Measurements from ENCODE around the gene TXLNA. TPM values are rescaled to one million over a fixed set of nuclear protein-coding genes. Genes with fewer than 3 reads are reported as not detected.

TXLNA gene
- total RNA-seq, 2 donors from 2014 or later, result 68.4 to 102 TPM

GRCh38 chr1:32195972-32196823 lies 16.7 kb downstream of the TXLNA start:
- peaks cover 25% of the 10 kb centered on the region for H3K4me1 Mint-ChIP-seq
- H3K9me3 Mint-ChIP-seq, result no peaks in the 10 kb centered on the region
- H3K36me3 Mint-ChIP-seq (ENCODE audit: low read depth), result peaks cover 72% of the 10 kb centered on the region
- no peak for ATAC-seq (replicated peaks)
- peak overlapping the region; percentile 26 for H3K4me3 Mint-ChIP-seq
- H3K27ac Mint-ChIP-seq, result peak overlapping the region; percentile 28
- H3K27me3 Mint-ChIP-seq, result no peaks in the 10 kb centered on the region

GRCh38 chr1:32197074-32197473 lies 17.6 kb downstream of the TXLNA start:
- no peak for ATAC-seq (replicated peaks)
- Mint-ChIP-seq H3K4me1 (peaks cover 34% of the 10 kb centered on the region), H3K27ac (peak overlapping the region; percentile 28), H3K4me3 (no peak overlapping the region), H3K36me3 (ENCODE audit: low read depth) (peaks cover 64% of the 10 kb centered on the region), H3K27me3 (no peaks in the 10 kb centered on the region), H3K9me3 (no peaks in the 10 kb centered on the region)

- H3K27ac Mint-ChIP-seq, result peak overlapping the region; percentile 28
- peaks cover 56% of the 10 kb centered on the region for H3K36me3 Mint-ChIP-seq (ENCODE audit: low read depth)
- no peaks in the 10 kb centered on the region for H3K27me3 Mint-ChIP-seq
- no peak for ATAC-seq (replicated peaks)
- H3K4me3 Mint-ChIP-seq, result no peak overlapping the region
- peaks cover 32% of the 10 kb centered on the region for H3K4me1 Mint-ChIP-seq
- H3K9me3 Mint-ChIP-seq, result no peaks in the 10 kb centered on the region
Observed at GRCh38 chr1:32197837-32198236, 18.4 kb downstream of the TXLNA start.

- peak overlapping the region; percentile 2 for H3K4me3 Mint-ChIP-seq
- ATAC-seq (replicated peaks), result no peak
- no peaks in the 10 kb centered on the region for H3K27me3 Mint-ChIP-seq
- H3K9me3 Mint-ChIP-seq, result no peaks in the 10 kb centered on the region
- peaks cover 50% of the 10 kb centered on the region for H3K36me3 Mint-ChIP-seq (ENCODE audit: low read depth)
- H3K27ac Mint-ChIP-seq, result peak overlapping the region; percentile 13
- H3K4me1 Mint-ChIP-seq, result peaks cover 27% of the 10 kb centered on the region
Observed at GRCh38 chr1:32198237-32199042, 19.0 kb downstream of the TXLNA start.

GRCh38 chr1:32199043-32199716 lies 19.7 kb downstream of the TXLNA start:
- H3K27me3 Mint-ChIP-seq, result no peaks in the 10 kb centered on the region

GRCh38 chr1:32199717-32200072 lies 20.2 kb downstream of the TXLNA start:
- Mint-ChIP-seq H3K27ac (peak overlapping the region; percentile 42), H3K27me3 (no peaks in the 10 kb centered on the region), H3K4me3 (peak overlapping the region; percentile 81), H3K9me3 (no peaks in the 10 kb centered on the region), H3K36me3 (ENCODE audit: low read depth) (peaks cover 37% of the 10 kb centered on the region), H3K4me1 (peaks cover 21% of the 10 kb centered on the region)
- no peak for ATAC-seq (replicated peaks)

More at GRCh38 chr1:32199043-32199716, 19.7 kb downstream of the TXLNA start:
- H3K4me3 Mint-ChIP-seq, result peak overlapping the region; percentile 81
- no peak overlapping the region for H3K27ac Mint-ChIP-seq
- H3K36me3 Mint-ChIP-seq (ENCODE audit: low read depth), result peaks cover 43% of the 10 kb centered on the region
- no peaks in the 10 kb centered on the region for H3K9me3 Mint-ChIP-seq
- ATAC-seq (replicated peaks), result no peak
- peaks cover 22% of the 10 kb centered on the region for H3K4me1 Mint-ChIP-seq

GRCh38 chr1:32200226-32201010 lies 20.9 kb downstream of the TXLNA start, which contains the start of gene CCDC28B:
TSS of gene CCDC28B (plus strand) at chr1:32200595. CDS start at chr1:32201936, 1,341 bp downstream.
- ATAC-seq (replicated peaks), result peak; percentile 51
- Mint-ChIP-seq H3K4me3 (peak within 1 kb of the TSS; percentile 81), H3K36me3 (ENCODE audit: low read depth) (peaks cover 30% of the 10 kb centered on the region), H3K9me3 (no peaks in the 10 kb centered on the region), H3K27me3 (no peaks in the 10 kb centered on the region), H3K27ac (peak within 1 kb of the TSS; percentile 88), H3K4me1 (peaks cover 21% of the 10 kb centered on the region)

- Mint-ChIP-seq H3K9me3 (no peaks in the 10 kb centered on the region), H3K27me3 (no peaks in the 10 kb centered on the region), H3K36me3 (ENCODE audit: low read depth) (peaks cover 22% of the 10 kb centered on the region), H3K27ac (peak overlapping the region; percentile 88), H3K4me1 (peaks cover 21% of the 10 kb centered on the region), H3K4me3 (peak overlapping the region; percentile 81)
- peak; percentile 63 for ATAC-seq (replicated peaks)
Observed at GRCh38 chr1:32201011-32201855, 21.8 kb downstream of the TXLNA start.

GRCh38 chr1:32204943-32205361 lies 25.5 kb downstream of the TXLNA start:
- no peak overlapping the region for H3K27ac Mint-ChIP-seq

GRCh38 chr1:32205401-32206370 lies 26.2 kb downstream of the TXLNA start, which contains the start of gene IQCC:
TSS of gene IQCC (plus strand) at chr1:32205671. CDS start at chr1:32205682, 11 bp downstream.
- Mint-ChIP-seq H3K36me3 (ENCODE audit: low read depth) (no peaks in the 10 kb centered on the region), H3K27ac (peak within 1 kb of the TSS; percentile 91), H3K4me1 (peaks cover 15% of the 10 kb centered on the region), H3K9me3 (no peaks in the 10 kb centered on the region), H3K4me3 (peak within 1 kb of the TSS; percentile 88), H3K27me3 (no peaks in the 10 kb centered on the region)
- ATAC-seq (replicated peaks), result peak; percentile 84

More at GRCh38 chr1:32204943-32205361, 25.5 kb downstream of the TXLNA start:
- H3K4me1 Mint-ChIP-seq, result peaks cover 20% of the 10 kb centered on the region
- no peaks in the 10 kb centered on the region for H3K36me3 Mint-ChIP-seq (ENCODE audit: low read depth)
- peak overlapping the region; percentile 88 for H3K4me3 Mint-ChIP-seq
- no peaks in the 10 kb centered on the region for H3K9me3 Mint-ChIP-seq
- H3K27me3 Mint-ChIP-seq, result no peaks in the 10 kb centered on the region
- ATAC-seq (replicated peaks), result no peak

- Mint-ChIP-seq H3K4me3 (no peak overlapping the region), H3K9me3 (no peaks in the 10 kb centered on the region), H3K36me3 (ENCODE audit: low read depth) (no peaks in the 10 kb centered on the region), H3K27me3 (no peaks in the 10 kb centered on the region), H3K27ac (no peak overlapping the region), H3K4me1 (peaks cover 6% of the 10 kb centered on the region)
- ATAC-seq (replicated peaks), result no peak
Observed at GRCh38 chr1:32208469-32208868, 29.0 kb downstream of the TXLNA start.

- Mint-ChIP-seq H3K27me3 (no peaks in the 10 kb centered on the region), H3K4me3 (no peak within 1 kb of the TSS), H3K9me3 (no peaks in the 10 kb centered on the region), H3K36me3 (ENCODE audit: low read depth) (no peaks in the 10 kb centered on the region), H3K4me1 (peaks cover 6% of the 10 kb centered on the region), H3K27ac (no peak within 1 kb of the TSS)
- no peak for ATAC-seq (replicated peaks)
Observed at GRCh38 chr1:32208891-32209328, 29.4 kb downstream of the TXLNA start, which contains the start of gene DCDC2B. TSS of gene DCDC2B (plus strand) at chr1:32209089. CDS start at chr1:32209094, 5 bp downstream.
